ENCODE data around the gene DUSP28. TPM values are rescaled to one million over a fixed set of nuclear protein-coding genes. Genes with fewer than 3 reads are reported as not detected.

The DUSP28 gene
- total and polyA plus RNA-seq, 2 of the 13 experiments (the other 11 are each of a cell fraction or from before 2014, with no cell fraction given) = 5.2 to 8.6 TPM

GRCh38 chr2:240586919-240587800 is 27.0 kb downstream of the DUSP28 start (continued):
- TF ChIP-seq ZNF142 (CRISPR knock-in tag; IDR thresholded peaks at IDR 0.05) (no peak), HMG20B (CRISPR knock-in tag; conservative IDR thresholded peaks at IDR 0.05) (no peak), ZNF124 (CRISPR knock-in tag; IDR thresholded peaks at IDR 0.05) (no peak; the same call in 1 of the 2 replicates), SMAD9 (CRISPR knock-in tag; IDR thresholded peaks at IDR 0.05) (0 out of 2 replicates have a peak, but pooled peaks have one; percentile 35), FOXO1 (CRISPR knock-in tag; IDR thresholded peaks at IDR 0.05) (no peak), ARNT2 (CRISPR knock-in tag; IDR thresholded peaks at IDR 0.05; ENCODE audit: low read depth) (no peak), ZNF414 (CRISPR knock-in tag; IDR thresholded peaks at IDR 0.05) (no peak), POLR2A (IDR thresholded peaks at IDR 0.05; ENCODE audit: insufficient read depth in 1 of 2, low read depth in 2 of 2, low read length in 2 of 2) (no peak), DR1 (CRISPR knock-in tag; IDR thresholded peaks at IDR 0.05) (no peak), ZNF362 (CRISPR knock-in tag; IDR thresholded peaks at IDR 0.05; ENCODE audit: borderline replicate concordance) (no peak), ZNF564 (CRISPR knock-in tag; IDR thresholded peaks at IDR 0.05) (0 out of 2 replicates have a peak, but pooled peaks have one; percentile 57), HNF1A (IDR thresholded peaks at IDR 0.05; ENCODE audit: low read depth) (no peak), HNF1A (CRISPR knock-in tag; IDR thresholded peaks at IDR 0.05; ENCODE audit: borderline replicate concordance) (no peak), ZNF839 (CRISPR knock-in tag; IDR thresholded peaks at IDR 0.05; ENCODE audit: borderline replicate concordance) (no peak), HNF4G (IDR thresholded peaks at IDR 0.05; ENCODE audit: borderline replicate concordance, low read depth, low read length) (no peak), HNF4G (CRISPR knock-in tag; IDR thresholded peaks at IDR 0.05; ENCODE audit: borderline replicate concordance, low read depth) (0 out of 2 replicates have a peak, but pooled peaks have one; percentile 2), MAFG (CRISPR knock-in tag; IDR thresholded peaks at IDR 0.05) (no peak)
